Naive thymus-derived CD4-positive, alpha-beta T cell (primary cell): ENCODE measurements around the gene NPHP4. TPM values are rescaled to one million over a fixed set of nuclear protein-coding genes. Genes with fewer than 3 reads are reported as not detected.

Experiments
- ATAC-seq: fragments of 150-1000 bp; cut with Tn5 transposase; 2 replicates; pipeline ENCODE4 v1.10.0; 2021; ENCODE audit warnings: mild to moderate bottlenecking, moderate library complexity
- CTCF ChIA-PET: fragments of 350-600 bp; sonication (Branson Sonifier 250); formaldehyde crosslinking; loops from one replicate; lab custom pipeline; 2021; ENCODE audit warnings: antibody characterized with exemption; lab: Charles Lee
- POLR2A ChIA-PET: fragments of 350-600 bp; sonication (Branson Sonifier 250); formaldehyde crosslinking; loops from one replicate; lab custom pipeline; 2021; ENCODE audit warnings: antibody characterized with exemption, inconsistent platforms; lab: Charles Lee
- DNase-seq, 9 donors: peaks; one replicate each; pipeline versions ENCODE4 v3.0.0 to v3.0.0-alpha.2; 2020 to 2022; ENCODE audit warnings: mixed read lengths in 1 of 9
- H3K27ac ChIP-seq: one replicate; pipeline ENCODE4 v1.7.0; 2013; ENCODE audit warnings: mild to moderate bottlenecking, low read depth, low read length, moderate library complexity
- H3K27me3 ChIP-seq, 2 donors: one replicate each; pipeline ENCODE4 v1.7.0; 2013; ENCODE audit warnings: low read length in 2 of 2, mild to moderate bottlenecking in 2 of 2, moderate library complexity in 2 of 2; ENCODE audit not compliant: control insufficient read depth in 2 of 2, insufficient read depth in 2 of 2
- H3K36me3 ChIP-seq, 3 experiments: 1 replicate in 2 of 3; 2 replicates in 1 of 3; pipeline ENCODE4 v1.7.0; 2013; ENCODE audit warnings: low read length in 3 of 3, mild to moderate bottlenecking in 3 of 3, moderate library complexity in 1 of 3; ENCODE audit not compliant: insufficient read depth in 3 of 3, control insufficient read depth in 2 of 3
- H3K4me1 ChIP-seq, 2 donors: one replicate each; pipeline ENCODE4 v1.7.0; 2013; ENCODE audit warnings: low read length in 2 of 2, mild to moderate bottlenecking in 2 of 2, moderate library complexity in 1 of 2; ENCODE audit not compliant: control insufficient read depth in 2 of 2, insufficient read depth in 2 of 2
- H3K4me3 ChIP-seq: 2 replicates; pipeline ENCODE4 v1.7.0; 2013; ENCODE audit warnings: mild to moderate bottlenecking, low read length
- H3K9me3 ChIP-seq, 3 experiments: 1 replicate in 2 of 3; 2 replicates in 1 of 3; pipeline ENCODE4 v1.7.0; 2013; ENCODE audit warnings: low read length in 3 of 3; ENCODE audit not compliant: control insufficient read depth in 2 of 3
- H3K27ac Mint-ChIP-seq, 9 donors: one replicate each; pipeline ENCODE4 v1.8.0; 2020 to 2022; ENCODE audit warnings: mixed read lengths in 9 of 9, mild to moderate bottlenecking in 8 of 9, moderate library complexity in 5 of 9, inconsistent platforms in 2 of 9
- H3K27me3 Mint-ChIP-seq, 5 donors: one replicate each; pipeline ENCODE4 v1.8.0; 2021 to 2022; ENCODE audit warnings: mixed read lengths in 5 of 5, mild to moderate bottlenecking in 1 of 5
- H3K36me3 Mint-ChIP-seq, 5 donors: one replicate each; pipeline ENCODE4 v1.8.0; 2020 to 2022; ENCODE audit warnings: mixed read lengths in 5 of 5, mild to moderate bottlenecking in 3 of 5, inconsistent platforms in 1 of 5
- H3K4me1 Mint-ChIP-seq, 7 donors: one replicate each; pipeline ENCODE4 v1.8.0; 2020 to 2022; ENCODE audit warnings: mixed read lengths in 7 of 7, mild to moderate bottlenecking in 3 of 7, inconsistent platforms in 1 of 7
- H3K4me3 Mint-ChIP-seq, 10 donors: one replicate each; pipeline ENCODE4 v1.8.0; 2020 to 2022; ENCODE audit warnings: mild to moderate bottlenecking in 10 of 10, mixed read lengths in 10 of 10, moderate library complexity in 6 of 10, inconsistent platforms in 2 of 10
- H3K9me3 Mint-ChIP-seq, 11 donors: one replicate each; pipeline ENCODE4 v1.8.0; 2020 to 2022; ENCODE audit warnings: mixed read lengths in 11 of 11, mild to moderate bottlenecking in 4 of 11, inconsistent platforms in 1 of 11, moderate library complexity in 1 of 11
- intact Hi-C, 2 donors: fragments of 100-400 bp; cut with micrococcal nuclease; formaldehyde crosslinking; loops; one replicate each; pipeline ENCODE4 v1.15.1; 2023
- polyA plus RNA-seq, 2 donors: library from polyadenylated mRNA; unstranded; fragments of 300-500 nt; fragmentation: Illumina TruSeq; gene quantifications; one replicate each; pipeline ENCODE4 v1.2.3, GENCODE V29; 2021
- total RNA-seq, 6 experiments: library from RNA in 5 of 6; stranded (reverse) in 5 of 6; gene quantifications; 1 replicate in 5 of 6; 2 replicates in 1 of 6; pipeline ENCODE4 v1.2.3 and lab custom pipeline; 2021 to 2026

Gene NPHP4
- total and polyA plus RNA-seq, 7 experiments from 2014 or later, result 0.40 to 20.6 (median 9.2) TPM

DNA sequence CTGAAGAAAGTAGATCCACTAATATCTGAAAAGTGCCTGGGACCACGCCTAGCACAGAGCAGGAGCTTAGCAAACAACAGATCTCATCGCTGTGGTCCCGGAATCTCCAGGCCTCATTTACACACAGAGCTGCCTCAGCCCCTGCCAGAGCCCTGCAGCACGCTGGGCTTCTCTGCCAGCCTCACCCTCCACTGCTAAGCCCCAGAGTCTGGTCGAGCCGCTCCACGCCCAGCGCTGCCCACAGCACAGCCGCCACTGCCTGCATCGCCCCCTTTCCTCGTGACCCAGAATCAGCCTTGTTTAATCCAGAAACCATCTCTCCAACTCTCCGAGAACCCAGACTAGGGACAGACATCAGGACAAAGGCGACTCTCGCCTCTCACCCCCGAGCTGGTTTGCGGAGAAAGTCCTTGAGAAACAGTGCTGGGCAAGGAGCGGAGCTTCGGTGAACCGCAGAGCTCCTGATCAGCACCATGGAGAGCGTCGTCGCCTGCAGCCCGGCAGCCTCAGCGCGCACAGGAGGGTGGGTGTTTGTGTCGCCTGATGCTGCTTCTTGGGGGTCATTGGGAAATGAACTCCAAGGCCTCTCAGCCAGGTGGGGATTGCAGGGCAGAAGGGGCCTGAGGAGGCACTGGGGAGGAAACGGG lies 145.1 kb downstream of the NPHP4 start:
- Mint-ChIP-seq H3K4me1 (no peaks in the 10 kb centered on the region), H3K27ac (no peak overlapping the region), H3K4me3 (no peak overlapping the region), H3K9me3 (peaks cover 0 to 4% (median 0%) of the 10 kb centered on the region in 11 donors), H3K36me3 (no peaks in the 10 kb centered on the region), H3K27me3 (peaks cover 0 to 41% (median 8%) of the 10 kb centered on the region in 5 donors)
- Histone ChIP-seq H3K4me1 (no peaks in the 10 kb centered on the region), H3K9me3 (no peaks in the 10 kb centered on the region), H3K27me3 (no peaks in the 10 kb centered on the region), H3K4me3 (no peak overlapping the region), H3K36me3 (no peaks in the 10 kb centered on the region), H3K27ac (no peak overlapping the region)
- intact Hi-C loops, result no loop called here
- ATAC-seq (no peak), DNase-seq (peak in 1 of 9 donors; percentile 3)
- CTCF ChIA-PET, result no interaction called here
- POLR2A ChIA-PET, result no interaction called here

DNA sequence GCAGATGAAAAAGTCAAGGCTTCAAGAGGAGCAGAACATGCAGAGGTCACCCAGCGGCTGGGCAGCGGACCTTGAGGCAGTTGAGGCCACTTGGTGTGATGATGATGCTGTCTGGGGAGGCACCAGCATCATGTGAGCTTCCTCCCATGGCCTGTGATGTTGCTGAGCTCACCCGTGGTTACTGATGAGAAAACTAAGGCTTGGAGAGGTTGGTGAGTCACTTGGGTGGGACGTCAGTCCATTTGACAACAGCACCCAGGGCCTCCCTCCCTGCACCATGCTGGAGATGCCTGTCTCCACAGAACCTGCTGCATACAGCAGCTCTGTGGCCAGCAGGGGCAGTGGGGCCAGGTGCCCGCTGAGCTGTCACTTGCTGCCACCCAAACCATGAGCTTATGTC lies 146.8 kb downstream of the NPHP4 start:
- no peak overlapping the region for H3K27ac ChIP-seq
- ATAC-seq (no peak), DNase-seq (no peak)
- no peak overlapping the region for H3K4me3 Mint-ChIP-seq
- no peaks in the 10 kb centered on the region for H3K36me3 Mint-ChIP-seq
- peaks cover 0 to 4% (median 0%) of the 10 kb centered on the region in 11 donors for H3K9me3 Mint-ChIP-seq
- intact Hi-C loops, result no loop called here
- POLR2A ChIA-PET, result no interaction called here
- H3K27ac Mint-ChIP-seq, result no peak overlapping the region
- peaks cover 0 to 43% (median 8%) of the 10 kb centered on the region in 5 donors for H3K27me3 Mint-ChIP-seq
- no peaks in the 10 kb centered on the region for H3K27me3 ChIP-seq
- H3K36me3 ChIP-seq, result no peaks in the 10 kb centered on the region
- CTCF ChIA-PET, result no interaction called here
- no peaks in the 10 kb centered on the region for H3K9me3 ChIP-seq
- H3K4me3 ChIP-seq, result no peak overlapping the region
- H3K4me1 Mint-ChIP-seq, result no peaks in the 10 kb centered on the region
- H3K4me1 ChIP-seq, result no peaks in the 10 kb centered on the region

DNA sequence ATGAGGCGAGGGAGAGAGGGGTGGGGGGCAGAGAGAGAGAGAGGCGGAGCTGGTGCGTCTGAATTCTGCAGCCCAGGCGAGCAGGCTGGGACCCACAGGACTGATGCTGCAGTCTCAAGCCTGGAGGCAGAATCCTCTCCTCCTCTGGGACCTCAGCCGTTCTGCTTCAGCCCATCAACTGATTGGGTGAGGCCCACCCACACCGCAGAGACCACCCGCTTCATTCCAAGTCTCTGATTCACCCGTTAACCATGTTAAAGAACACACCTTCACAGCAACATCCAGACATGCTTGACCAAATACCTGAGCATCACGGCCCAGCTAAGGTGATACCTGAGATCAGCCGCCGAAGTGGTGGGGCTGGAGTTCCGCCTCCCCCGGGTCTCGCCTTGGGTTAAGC lies 147.8 kb downstream of the NPHP4 start:
- ATAC-seq (no peak), DNase-seq (no peak)
- Histone ChIP-seq H3K36me3 (no peaks in the 10 kb centered on the region), H3K4me1 (no peaks in the 10 kb centered on the region), H3K27ac (no peak overlapping the region), H3K9me3 (no peaks in the 10 kb centered on the region), H3K4me3 (no peak overlapping the region), H3K27me3 (no peaks in the 10 kb centered on the region)
- H3K4me3 Mint-ChIP-seq, result no peak overlapping the region
- H3K27me3 Mint-ChIP-seq, result peaks cover 0 to 43% (median 6%) of the 10 kb centered on the region in 5 donors
- ChIA-PET POLR2A (no interaction called here), CTCF (no interaction called here)
- peaks cover 0 to 4% (median 0%) of the 10 kb centered on the region in 11 donors for H3K9me3 Mint-ChIP-seq
- H3K36me3 Mint-ChIP-seq, result no peaks in the 10 kb centered on the region
- intact Hi-C loops, result no loop called here
- H3K4me1 Mint-ChIP-seq, result no peaks in the 10 kb centered on the region
- no peak overlapping the region for H3K27ac Mint-ChIP-seq

DNA sequence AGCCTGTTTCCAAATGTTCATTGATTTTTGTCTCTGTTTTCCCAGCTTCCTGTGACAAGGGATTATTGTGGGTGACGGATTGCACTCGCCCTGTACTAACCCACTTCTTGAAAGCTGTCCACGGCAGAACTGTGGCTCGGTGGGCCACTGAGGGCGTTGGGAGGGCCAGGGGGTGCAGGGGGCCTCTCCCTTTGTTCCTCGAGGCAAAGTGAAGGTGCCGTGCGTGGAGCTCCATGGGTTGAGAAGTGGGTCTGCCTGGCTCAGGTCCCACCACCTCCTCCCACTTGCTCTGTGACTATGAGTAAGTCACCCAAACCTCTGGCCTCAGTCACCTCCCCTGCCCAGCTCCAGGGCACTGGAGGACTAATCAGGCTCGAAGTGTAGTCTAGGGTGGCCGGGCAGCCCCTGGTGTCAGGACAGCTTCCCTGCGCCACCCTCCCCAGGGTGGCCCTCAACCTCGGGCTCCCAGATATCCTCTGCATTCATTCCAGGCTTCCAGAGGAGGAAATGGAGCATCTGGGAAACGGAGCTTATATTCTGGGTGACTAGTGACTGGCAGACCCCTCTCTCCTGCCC lies 148.6 kb downstream of the NPHP4 start:
- CTCF ChIA-PET, result no interaction called here

DNA sequence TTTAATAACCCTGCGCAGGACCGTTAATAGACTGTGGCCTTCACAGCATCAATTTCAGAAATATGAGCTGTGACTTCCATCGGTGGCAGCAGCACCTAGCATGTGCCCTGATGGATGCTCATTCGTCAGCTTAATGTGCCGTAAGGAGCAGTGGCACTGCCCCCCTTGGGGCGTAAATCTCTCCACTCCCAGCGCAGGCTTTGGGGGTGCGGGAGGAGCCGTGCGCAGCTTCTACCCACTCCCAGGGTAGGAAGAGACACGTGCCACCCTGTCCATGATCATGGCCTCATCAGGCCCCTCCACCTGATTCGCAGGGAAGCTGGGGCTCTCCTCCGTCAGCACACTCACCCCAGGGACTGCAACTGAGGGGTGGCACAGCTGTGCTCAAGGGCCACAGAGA lies 149.5 kb downstream of the NPHP4 start:
- H3K9me3 ChIP-seq, result no peaks in the 10 kb centered on the region
- CTCF ChIA-PET, result no interaction called here
- Mint-ChIP-seq H3K27ac (no peak overlapping the region), H3K36me3 (no peaks in the 10 kb centered on the region), H3K4me1 (no peaks in the 10 kb centered on the region), H3K9me3 (peaks cover 0 to 4% (median 0%) of the 10 kb centered on the region in 11 donors), H3K27me3 (peaks cover 0 to 48% (median 6%) of the 10 kb centered on the region in 5 donors), H3K4me3 (no peak overlapping the region)
- no peaks in the 10 kb centered on the region for H3K4me1 ChIP-seq
- no peaks in the 10 kb centered on the region for H3K36me3 ChIP-seq
- POLR2A ChIA-PET, result no interaction called here
- DNase-seq (no peak), ATAC-seq (no peak)
- intact Hi-C loops, result no loop called here
- no peak overlapping the region for H3K27ac ChIP-seq
- no peak overlapping the region for H3K4me3 ChIP-seq
- no peaks in the 10 kb centered on the region for H3K27me3 ChIP-seq

More for the DNA sequence above, 148.6 kb downstream of the NPHP4 start:
- intact Hi-C loops, result no loop called here
- H3K27ac ChIP-seq, result no peak overlapping the region
- no peaks in the 10 kb centered on the region for H3K27me3 ChIP-seq
- H3K4me1 ChIP-seq, result no peaks in the 10 kb centered on the region
- POLR2A ChIA-PET, result no interaction called here
- no peaks in the 10 kb centered on the region for H3K36me3 ChIP-seq
- ATAC-seq (no peak), DNase-seq (no peak)
- Mint-ChIP-seq H3K27ac (no peak overlapping the region), H3K9me3 (peaks cover 0 to 4% (median 0%) of the 10 kb centered on the region in 11 donors), H3K27me3 (peaks cover 0 to 43% (median 6%) of the 10 kb centered on the region in 5 donors), H3K4me3 (no peak overlapping the region), H3K36me3 (no peaks in the 10 kb centered on the region), H3K4me1 (no peaks in the 10 kb centered on the region)
- H3K4me3 ChIP-seq, result no peak overlapping the region
- H3K9me3 ChIP-seq, result no peaks in the 10 kb centered on the region

DNA sequence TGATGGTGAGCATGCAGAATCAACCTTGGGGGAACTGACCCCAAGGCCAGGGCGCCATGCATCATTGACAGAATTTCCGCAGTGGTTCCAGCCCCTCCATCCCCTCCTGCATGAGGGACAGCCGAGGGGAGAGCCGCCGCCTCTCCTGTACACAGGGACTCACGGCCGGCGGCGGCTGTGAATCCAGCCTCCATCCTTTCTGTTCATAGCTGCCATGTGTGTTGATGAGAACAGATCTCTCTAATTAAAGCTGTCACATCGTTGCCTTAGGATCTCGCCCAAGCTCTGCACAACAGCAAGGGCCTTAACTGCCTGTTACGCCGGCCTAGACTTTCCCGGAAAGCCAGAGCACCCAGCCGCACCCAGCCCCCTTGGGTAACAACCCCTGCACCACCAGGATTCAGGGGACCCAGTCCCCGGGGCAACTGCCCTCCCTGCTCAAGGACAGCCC lies 151.6 kb downstream of the NPHP4 start:
- Histone ChIP-seq H3K27me3 (no peaks in the 10 kb centered on the region), H3K36me3 (no peaks in the 10 kb centered on the region), H3K4me1 (no peaks in the 10 kb centered on the region), H3K4me3 (no peak overlapping the region), H3K27ac (no peak overlapping the region), H3K9me3 (no peaks in the 10 kb centered on the region)
- CTCF ChIA-PET, result no interaction called here
- Mint-ChIP-seq H3K4me3 (no peak overlapping the region), H3K9me3 (no peaks in the 10 kb centered on the region), H3K27ac (no peak overlapping the region), H3K36me3 (no peaks in the 10 kb centered on the region), H3K4me1 (no peaks in the 10 kb centered on the region), H3K27me3 (peaks cover 0 to 42% (median 10%) of the 10 kb centered on the region in 5 donors)
- POLR2A ChIA-PET, result no interaction called here
- DNase-seq (no peak), ATAC-seq (no peak)
- intact Hi-C loops, result no loop called here
